ENCODE data around the gene HOXA13. TPM values are rescaled to one million over a fixed set of nuclear protein-coding genes. Genes with fewer than 3 reads are reported as not detected.

HOXA13 gene
- total RNA-seq, 1 experiment from 2014 or later = 12.1 TPM

- Histone ChIP-seq H3K79me2 (ENCODE audit: low read length) (peaks cover 95% of the 10 kb centered on the region), H3K9me2 (replicated peaks; ENCODE audit: low read length) (no peaks in the 10 kb centered on the region), H3K9ac (ENCODE audit: low read length) (peak overlapping the region; percentile 91), H3F3A (ENCODE audit: low read length, unreplicated experiment) (no peaks in the 10 kb centered on the region), H2AFZ (ENCODE audit: low read length) (peak overlapping the region; percentile 77), H3K4me1 (ENCODE audit: insufficient read depth, low read length) (peaks cover 36% of the 10 kb centered on the region), H3K27me3 (ENCODE audit: low read length) (no peaks in the 10 kb centered on the region), H3K9me3 (ENCODE audit: low read length) (no peaks in the 10 kb centered on the region), H3K27ac (ENCODE audit: low read length) (peak overlapping the region; percentile 92), H3K4me2 (ENCODE audit: low read length) (peak overlapping the region; percentile 94), H3K4me3 (ENCODE audit: low read length) (peak overlapping the region; percentile 75), H4K20me1 (ENCODE audit: low read length) (0 out of 2 replicates have a peak, but pooled peaks cover 4% of the 10 kb centered on the region), H3K36me3 (ENCODE audit: low read depth, low read length) (0 out of 2 replicates have a peak, but pooled peaks cover 6% of the 10 kb centered on the region)
- ATAC-seq (no peak), DNase-seq (peak; percentile 42)
- BruUV-seq (replicated peaks) = no TSS peak
- ChIA-PET CTCF (interaction anchor here (0.7 to 2.2 kb wide), 2 partner anchors 39 to 403 kb away, joined by 3 to 29 read pairs; no protein-coding TSS in a partner anchor), POLR2A (ENCODE audit: unreplicated experiment) (interaction anchor here (0.9 kb wide), 1 partner anchor 539 kb away, joined by 3 read pairs; no protein-coding TSS in a partner anchor)
- intact Hi-C loops (cut with micrococcal nuclease) = loop anchor here (5.0 kb wide), 1 partner anchor 35 kb away; the partner anchor contains the start of gene HOXA9
- TF ChIP-seq EZH2phosphoT487 (IDR thresholded peaks at IDR 0.05; ENCODE audit: borderline replicate concordance, low read length) = no peak
- TF ChIP-seq EZH2 (IDR thresholded peaks at IDR 0.05; ENCODE audit: low read length, unreplicated experiment) = no peak
- TF ChIP-seq CTCF (conservative IDR thresholded peaks at IDR 0.05; ENCODE audit: low read depth, low read length) = no peak
Measured at GRCh38 chr7:27202018-27202861, 2.3 kb upstream of the HOXA13 start.

GRCh38 chr7:27201580-27202017 is 1.7 kb upstream of the HOXA13 start:
- H3K4me3 ChIP-seq (ENCODE audit: low read length) = peak overlapping the region; percentile 75
- H3K9me3 ChIP-seq (ENCODE audit: low read length) = no peaks in the 10 kb centered on the region
- H3K4me2 ChIP-seq (ENCODE audit: low read length) = peak overlapping the region; percentile 94
- H3K9ac ChIP-seq (ENCODE audit: low read length) = peak overlapping the region; percentile 91
- CTCF ChIA-PET = interaction anchor here (2.2 kb wide), 1 partner anchor 404 kb away, joined by 29 read pairs; no protein-coding TSS in a partner anchor
- peak overlapping the region; percentile 92 for H3K27ac ChIP-seq (ENCODE audit: low read length)
- POLR2A ChIA-PET (ENCODE audit: unreplicated experiment) = interaction anchor here (0.9 kb wide), 1 partner anchor 539 kb away, joined by 3 read pairs; no protein-coding TSS in a partner anchor
- TF ChIP-seq EZH2 (IDR thresholded peaks at IDR 0.05; ENCODE audit: low read length, unreplicated experiment) (no peak), EZH2phosphoT487 (IDR thresholded peaks at IDR 0.05; ENCODE audit: borderline replicate concordance, low read length) (no peak), CTCF (conservative IDR thresholded peaks at IDR 0.05; ENCODE audit: low read depth, low read length) (no peak)
- no peaks in the 10 kb centered on the region for H3K27me3 ChIP-seq (ENCODE audit: low read length)
- H2AFZ ChIP-seq (ENCODE audit: low read length) = peak overlapping the region; percentile 77; the same call in 1 of the 2 replicates
- H4K20me1 ChIP-seq (ENCODE audit: low read length) = peaks cover 9% of the 10 kb centered on the region; the same call in 1 of the 2 replicates
- no peaks in the 10 kb centered on the region for H3F3A ChIP-seq (ENCODE audit: low read length, unreplicated experiment)
- no TSS peak for BruUV-seq (replicated peaks)
- 0 out of 2 replicates have a peak, but pooled peaks cover 6% of the 10 kb centered on the region for H3K36me3 ChIP-seq (ENCODE audit: low read depth, low read length)
- ATAC-seq (peak; percentile 1; the same call in 1 of the 2 replicates), DNase-seq (peak; percentile 40)
- peaks cover 95% of the 10 kb centered on the region for H3K79me2 ChIP-seq (ENCODE audit: low read length)
- H3K9me2 ChIP-seq (replicated peaks; ENCODE audit: low read length) = no peaks in the 10 kb centered on the region
- intact Hi-C loops (cut with micrococcal nuclease) = loop anchor here (5.0 kb wide), 1 partner anchor 34 kb away; the partner anchor contains the start of gene HOXA9
- peaks cover 30% of the 10 kb centered on the region for H3K4me1 ChIP-seq (ENCODE audit: insufficient read depth, low read length)

Data from PC-3 (cell line).